Measurements from ENCODE around the gene NELL2. TPM values are rescaled to one million over a fixed set of nuclear protein-coding genes. Genes with fewer than 3 reads are reported as not detected.

NELL2 gene
- total and polyA plus RNA-seq, 9 of the 15 experiments (the other 6 are each of a cell fraction or from before 2014, with no cell fraction given), result 0.32 to 1.1 (median 0.53) TPM

GRCh38 chr12:44696542-44696941, 179.6 kb downstream of the NELL2 start:
- POLR2A ChIA-PET, result no interaction called here
- Histone ChIP-seq H3K79me2 (ENCODE audit: control insufficient read depth, insufficient read depth, low read length) (no peaks in the 10 kb centered on the region), H2AFZ (ENCODE audit: low read depth, low read length) (no peak overlapping the region), H3K4me1 (replicated peaks in 1 of 2; ENCODE audit: control insufficient read depth in 2 of 2, insufficient read depth in 2 of 2, low read length in 2 of 2) (no peaks in the 10 kb centered on the region), H3K27ac (ENCODE audit: extremely low read depth, low read depth, low read length) (no peak overlapping the region), H4K20me1 (replicated peaks; ENCODE audit: control insufficient read depth, insufficient read depth, low read length) (no peaks in the 10 kb centered on the region), H3K9me3 (replicated peaks; ENCODE audit: control insufficient read depth, insufficient read depth, low read depth, low read length) (0 out of 2 replicates have a peak, but pooled peaks cover 2% of the 10 kb centered on the region), H3K4me2 (ENCODE audit: insufficient read depth, low read length) (no peak overlapping the region), H3K4me3 (no peak overlapping the region), H3K9me1 (ENCODE audit: control insufficient read depth, insufficient read depth, low read length) (no peaks in the 10 kb centered on the region), H3K9ac (ENCODE audit: insufficient read depth in 1 of 2, low read depth in 2 of 2, low read length in 2 of 2) (no peak overlapping the region), H3K27me3 (ENCODE audit: control insufficient read depth in 2 of 2, insufficient read depth in 2 of 2, low read length in 2 of 2) (no peaks in the 10 kb centered on the region), H3K36me3 (ENCODE audit: control insufficient read depth, insufficient read depth, low read length) (no peaks in the 10 kb centered on the region)
- CTCF ChIA-PET (ENCODE audit: low intra/inter-chr PET ratio), result no interaction called here
- TF ChIP-seq POLR2G (IDR thresholded peaks at IDR 0.05; ENCODE audit: low read depth, low read length) (no peak), SRF (CRISPR knock-in tag; IDR thresholded peaks at IDR 0.05) (no peak), SLC30A9 (CRISPR knock-in tag; IDR thresholded peaks at IDR 0.05) (no peak), SIRT6 (IDR thresholded peaks at IDR 0.05; ENCODE audit: low read depth, low read length) (no peak), ZNF75A (CRISPR knock-in tag; IDR thresholded peaks at IDR 0.05) (no peak), RHOXF2B (CRISPR knock-in tag; conservative IDR thresholded peaks at IDR 0.05) (no peak), SIN3A (IDR thresholded peaks at IDR 0.05; ENCODE audit: borderline replicate concordance in 2 of 2, control insufficient read depth in 1 of 2, low read depth in 2 of 2, low read length in 2 of 2) (no peak), PURB (CRISPR knock-in tag; IDR thresholded peaks at IDR 0.05; ENCODE audit: low read depth) (no peak), XRCC4 (IDR thresholded peaks at IDR 0.05; ENCODE audit: extremely low read depth, insufficient read depth, insufficient read length) (no peak), GABPB2 (CRISPR knock-in tag; conservative IDR thresholded peaks at IDR 0.05) (no peak), ZNF146 (CRISPR knock-in tag; IDR thresholded peaks at IDR 0.05; ENCODE audit: unreplicated experiment) (no peak), CBFA2T3 (IDR thresholded peaks at IDR 0.05) (no peak), ELK1 (CRISPR knock-in tag; IDR thresholded peaks at IDR 0.05) (no peak)
- no TSS peak for BruUV-seq (replicated peaks)
- in situ Hi-C loops (cut with MboI), result no loop called here
- no peak for FAIRE-seq
- ATAC-seq, result no peak
- intact Hi-C loops (cut with micrococcal nuclease), result no loop called here
- no peak for DNase-seq (ENCODE audit: extremely low read depth in 1 of 4, low spot score in 3 of 4)

Measured in K562 (cell line).